Measurements from ENCODE around the gene PLPP2. TPM values are rescaled to one million over a fixed set of nuclear protein-coding genes. Genes with fewer than 3 reads are reported as not detected.

The PLPP2 gene
- total and polyA plus RNA-seq, 2 experiments from 2014 or later: 0.21 TPM; not detected in 1

DNA sequence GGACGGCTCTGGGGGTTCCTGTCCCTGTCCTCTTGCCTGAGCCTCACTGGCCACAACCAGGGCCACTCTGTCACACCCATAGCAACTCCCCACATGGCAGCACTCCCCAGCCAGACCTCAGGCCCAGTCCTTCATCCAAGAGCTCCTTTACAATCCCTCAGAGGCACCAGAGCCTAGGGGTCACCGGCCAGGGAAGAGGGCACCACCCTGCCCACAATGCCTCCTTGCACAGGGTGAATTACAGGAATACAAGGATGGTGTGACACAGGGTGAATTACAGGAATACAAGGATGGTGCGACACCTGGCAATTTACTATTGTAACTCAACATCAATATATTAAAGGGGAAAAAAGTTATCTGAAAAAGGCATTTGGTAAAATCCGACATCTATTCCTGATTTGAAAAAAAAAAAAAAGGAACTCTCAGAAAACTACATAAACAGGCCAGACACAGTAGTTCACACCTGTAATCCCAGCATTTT, 36.9 kb upstream of the PLPP2 start:
- TF ChIP-seq, protein P1, sequence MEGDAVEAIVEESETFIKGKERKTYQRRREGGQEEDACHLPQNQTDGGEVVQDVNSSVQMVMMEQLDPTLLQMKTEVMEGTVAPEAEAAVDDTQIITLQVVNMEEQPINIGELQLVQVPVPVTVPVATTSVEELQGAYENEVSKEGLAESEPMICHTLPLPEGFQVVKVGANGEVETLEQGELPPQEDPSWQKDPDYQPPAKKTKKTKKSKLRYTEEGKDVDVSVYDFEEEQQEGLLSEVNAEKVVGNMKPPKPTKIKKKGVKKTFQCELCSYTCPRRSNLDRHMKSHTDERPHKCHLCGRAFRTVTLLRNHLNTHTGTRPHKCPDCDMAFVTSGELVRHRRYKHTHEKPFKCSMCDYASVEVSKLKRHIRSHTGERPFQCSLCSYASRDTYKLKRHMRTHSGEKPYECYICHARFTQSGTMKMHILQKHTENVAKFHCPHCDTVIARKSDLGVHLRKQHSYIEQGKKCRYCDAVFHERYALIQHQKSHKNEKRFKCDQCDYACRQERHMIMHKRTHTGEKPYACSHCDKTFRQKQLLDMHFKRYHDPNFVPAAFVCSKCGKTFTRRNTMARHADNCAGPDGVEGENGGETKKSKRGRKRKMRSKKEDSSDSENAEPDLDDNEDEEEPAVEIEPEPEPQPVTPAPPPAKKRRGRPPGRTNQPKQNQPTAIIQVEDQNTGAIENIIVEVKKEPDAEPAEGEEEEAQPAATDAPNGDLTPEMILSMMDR (IDR thresholded peaks at IDR 0.05; ENCODE audit: low read depth, low read length): no peak
- Histone ChIP-seq H3K9me3 (ENCODE audit: low read depth) (no peaks in the 10 kb centered on the region), H3K4me3 (no peak overlapping the region)

DNA sequence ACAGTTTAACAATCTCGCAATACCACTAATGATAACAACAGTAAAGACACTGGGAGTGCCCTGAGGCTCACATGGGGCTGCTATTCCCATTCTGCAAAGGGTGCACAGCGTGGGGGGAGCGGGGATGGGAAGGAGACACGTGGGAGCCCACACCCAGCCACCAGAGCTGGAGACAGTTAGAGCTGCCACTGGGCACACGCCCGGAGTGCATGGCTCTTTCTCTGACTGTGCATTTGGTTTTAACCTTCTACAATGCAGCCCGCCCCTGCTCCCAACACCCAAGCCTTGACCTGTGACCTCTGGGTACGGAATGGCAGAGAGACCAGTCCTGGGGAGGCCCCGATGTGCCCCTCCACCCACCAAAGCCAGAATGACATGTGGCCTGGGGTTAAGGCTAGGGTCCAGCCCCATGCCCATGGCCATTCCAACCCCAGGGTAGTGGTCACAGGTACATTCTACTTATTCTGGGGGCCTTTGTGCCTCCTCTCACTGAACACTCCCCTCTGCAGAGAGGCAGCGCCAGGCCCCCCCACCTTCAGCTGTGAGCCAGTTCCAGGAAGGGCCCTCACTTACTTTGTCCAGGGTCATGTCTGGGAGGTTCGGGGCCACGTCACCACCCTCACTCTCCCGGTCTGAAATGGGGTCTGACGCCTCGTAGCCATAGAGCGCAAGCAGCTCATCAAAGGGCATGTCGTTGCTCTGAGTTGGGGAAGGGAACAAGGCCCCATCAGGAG, 36.3 kb upstream of the PLPP2 start:
- Histone ChIP-seq H3K27ac (no peak overlapping the region), H3K4me1 (ENCODE audit: low read depth) (no peaks in the 10 kb centered on the region), H3K36me3 (peaks cover 31% of the 10 kb centered on the region), H3K27me3 (no peaks in the 10 kb centered on the region), H3K9me3 (ENCODE audit: low read depth) (no peaks in the 10 kb centered on the region), H3K4me3 (no peak overlapping the region)
- TF ChIP-seq, protein P1 (IDR thresholded peaks at IDR 0.05; ENCODE audit: low read depth, low read length): no peak
- DNase-seq (ENCODE audit: low read depth in 1 of 2, low spot score in 1 of 2): no peak

More for the DNA sequence above, 36.9 kb upstream of the PLPP2 start:
- no peaks in the 10 kb centered on the region for H3K27me3 ChIP-seq
- H3K36me3 ChIP-seq: peaks cover 28% of the 10 kb centered on the region
- DNase-seq (ENCODE audit: low read depth in 1 of 2, low spot score in 1 of 2): no peak
- H3K27ac ChIP-seq: no peak overlapping the region
- no peaks in the 10 kb centered on the region for H3K4me1 ChIP-seq (ENCODE audit: low read depth)

- Histone ChIP-seq H3K27me3 (no peaks in the 10 kb centered on the region), H3K4me1 (ENCODE audit: low read depth) (no peaks in the 10 kb centered on the region), H3K9me3 (ENCODE audit: low read depth) (no peaks in the 10 kb centered on the region), H3K4me3 (no peak overlapping the region), H3K36me3 (peaks cover 34% of the 10 kb centered on the region), H3K27ac (no peak overlapping the region)
- TF ChIP-seq, protein P1 (IDR thresholded peaks at IDR 0.05; ENCODE audit: low read depth, low read length): no peak
- no peak for DNase-seq (ENCODE audit: low read depth in 1 of 2, low spot score in 1 of 2)
These were observed 35.7 kb upstream of the PLPP2 start for GRCh38 chr19:326871-327270.

GRCh38 chr19:325937-326565, 34.8 kb upstream of the PLPP2 start:
- DNase-seq (ENCODE audit: low read depth in 1 of 2, low spot score in 1 of 2): no peak
- no peaks in the 10 kb centered on the region for H3K9me3 ChIP-seq (ENCODE audit: low read depth)
- H3K27me3 ChIP-seq: no peaks in the 10 kb centered on the region
- peaks cover 36% of the 10 kb centered on the region for H3K36me3 ChIP-seq
- TF ChIP-seq, protein P1 (IDR thresholded peaks at IDR 0.05; ENCODE audit: low read depth, low read length): no peak
- no peak overlapping the region for H3K4me3 ChIP-seq
- H3K4me1 ChIP-seq (ENCODE audit: low read depth): no peaks in the 10 kb centered on the region
- H3K27ac ChIP-seq: no peak overlapping the region

DNA sequence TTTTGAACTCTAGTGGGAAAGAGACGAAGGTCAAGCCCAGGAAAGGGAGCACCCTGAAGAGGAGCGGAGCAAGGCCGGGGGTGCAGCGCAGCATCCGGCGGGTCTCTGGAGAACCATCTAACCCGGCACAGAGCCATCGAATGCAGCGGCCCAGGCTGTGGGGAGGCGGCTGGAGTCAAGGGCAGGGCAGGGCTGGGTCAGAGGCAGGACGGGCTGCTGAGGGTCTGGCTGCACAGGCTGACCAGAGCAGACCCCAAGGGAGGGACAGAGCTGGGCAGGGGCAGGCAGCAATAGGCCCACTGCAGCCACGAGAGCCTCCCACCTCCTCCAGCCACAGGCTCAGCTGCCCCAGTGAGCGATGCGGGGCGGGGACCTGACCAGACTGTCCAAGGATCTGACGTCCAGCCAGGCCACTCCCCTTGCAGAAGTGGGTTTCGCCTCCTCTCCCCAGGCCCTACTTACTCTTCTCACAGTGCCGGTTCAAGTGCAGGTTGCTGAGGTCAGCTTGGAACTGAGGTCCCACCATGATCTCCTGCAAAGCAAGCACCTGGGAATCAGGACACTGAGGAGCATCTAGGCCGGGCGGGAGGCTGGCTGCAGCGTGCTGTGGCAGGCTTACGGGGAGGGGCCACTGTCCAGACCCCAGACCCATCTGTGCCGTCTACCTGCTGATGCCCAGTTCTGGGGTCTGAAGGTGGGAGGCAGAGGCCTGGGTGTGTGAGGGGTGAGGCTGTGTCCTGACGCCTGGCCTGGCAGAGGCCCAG, 34.2 kb upstream of the PLPP2 start:
- Histone ChIP-seq H3K9me3 (ENCODE audit: low read depth) (no peaks in the 10 kb centered on the region), H3K27me3 (no peaks in the 10 kb centered on the region), H3K27ac (no peak overlapping the region), H3K4me1 (ENCODE audit: low read depth) (no peaks in the 10 kb centered on the region), H3K4me3 (no peak overlapping the region), H3K36me3 (peaks cover 40% of the 10 kb centered on the region)
- TF ChIP-seq, protein P1 (IDR thresholded peaks at IDR 0.05; ENCODE audit: low read depth, low read length): no peak
- no peak for DNase-seq (ENCODE audit: low read depth in 1 of 2, low spot score in 1 of 2)

Measured in cardiac muscle cell (in vitro differentiated cells and primary cell).